Measurements from ENCODE around the gene TMEM121. TPM values are rescaled to one million over a fixed set of nuclear protein-coding genes. Genes with fewer than 3 reads are reported as not detected.
"Not testable (repeated sequence)": the region's sequence is repeated elsewhere in the genome, so short reads cannot be mapped to it uniquely, and the experiment has no call there.

The TMEM121 gene
- total RNA-seq, 1 donor: 1.8 TPM

DNA sequence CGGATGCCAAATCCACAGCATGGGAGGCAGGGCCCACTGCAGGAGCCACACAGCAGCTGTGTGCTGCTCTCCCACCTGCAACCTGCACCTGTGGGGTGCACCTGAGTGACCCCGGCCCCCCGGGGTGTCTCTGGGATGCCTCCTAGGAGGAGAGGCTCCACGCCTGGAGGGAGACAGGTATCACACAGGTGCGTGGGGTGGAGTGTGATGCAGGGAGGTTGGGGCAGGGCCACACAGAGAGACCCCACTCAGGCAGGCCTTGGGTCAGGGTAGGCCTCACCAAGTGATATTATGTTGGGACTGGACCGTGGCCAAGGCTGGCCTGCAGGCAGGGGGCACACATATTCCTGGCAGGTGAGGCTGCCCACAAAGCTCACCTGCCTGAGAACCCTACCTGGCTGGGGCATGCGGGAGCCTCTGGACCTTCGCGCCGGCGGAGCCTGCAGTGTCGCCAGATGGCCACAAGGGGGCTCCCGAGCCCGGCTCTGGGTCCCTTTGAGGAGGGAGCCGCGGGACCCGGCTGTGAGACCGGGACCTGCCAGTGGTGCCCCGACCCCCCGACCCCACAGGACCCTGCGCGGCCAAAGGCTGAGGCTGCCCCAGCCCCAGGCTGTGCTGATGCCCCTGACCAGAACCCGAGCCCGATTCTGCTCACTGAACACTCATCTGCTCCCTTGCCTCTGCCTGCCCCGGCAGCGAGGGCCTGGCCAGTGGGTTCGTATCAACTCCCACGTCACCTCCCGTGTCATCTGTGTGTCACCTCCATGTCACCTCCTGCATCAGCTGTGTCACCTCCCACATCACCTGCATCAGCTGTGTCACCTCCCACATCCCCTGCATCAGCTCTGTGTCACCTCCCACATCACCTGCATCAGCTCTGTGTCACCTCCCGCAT is 11.4 kb downstream of the TMEM121 start:
- Histone ChIP-seq H3K4me3 (ENCODE audit: insufficient read depth, low read length) (no peak overlapping the region), H4K20me1 (ENCODE audit: insufficient read depth, low read length) (no peaks in the 10 kb centered on the region), H3K9me3 (ENCODE audit: low read depth, low read length) (no peaks in the 10 kb centered on the region), H3K27ac (ENCODE audit: low read depth, low read length) (no peak overlapping the region), H3K4me2 (ENCODE audit: insufficient read depth, low read length) (no peak overlapping the region), H3K79me2 (ENCODE audit: insufficient read depth, low read length) (no peaks in the 10 kb centered on the region), H3K4me1 (ENCODE audit: insufficient read depth, low read length) (no peaks in the 10 kb centered on the region), H2AFZ (ENCODE audit: low read length) (peak overlapping the region; percentile 41), H3K27me3 (ENCODE audit: insufficient read depth, low read length) (peaks cover 13% of the 10 kb centered on the region), H3K36me3 (ENCODE audit: insufficient read depth, low read length) (no peaks in the 10 kb centered on the region)
- TF ChIP-seq, protein P1, sequence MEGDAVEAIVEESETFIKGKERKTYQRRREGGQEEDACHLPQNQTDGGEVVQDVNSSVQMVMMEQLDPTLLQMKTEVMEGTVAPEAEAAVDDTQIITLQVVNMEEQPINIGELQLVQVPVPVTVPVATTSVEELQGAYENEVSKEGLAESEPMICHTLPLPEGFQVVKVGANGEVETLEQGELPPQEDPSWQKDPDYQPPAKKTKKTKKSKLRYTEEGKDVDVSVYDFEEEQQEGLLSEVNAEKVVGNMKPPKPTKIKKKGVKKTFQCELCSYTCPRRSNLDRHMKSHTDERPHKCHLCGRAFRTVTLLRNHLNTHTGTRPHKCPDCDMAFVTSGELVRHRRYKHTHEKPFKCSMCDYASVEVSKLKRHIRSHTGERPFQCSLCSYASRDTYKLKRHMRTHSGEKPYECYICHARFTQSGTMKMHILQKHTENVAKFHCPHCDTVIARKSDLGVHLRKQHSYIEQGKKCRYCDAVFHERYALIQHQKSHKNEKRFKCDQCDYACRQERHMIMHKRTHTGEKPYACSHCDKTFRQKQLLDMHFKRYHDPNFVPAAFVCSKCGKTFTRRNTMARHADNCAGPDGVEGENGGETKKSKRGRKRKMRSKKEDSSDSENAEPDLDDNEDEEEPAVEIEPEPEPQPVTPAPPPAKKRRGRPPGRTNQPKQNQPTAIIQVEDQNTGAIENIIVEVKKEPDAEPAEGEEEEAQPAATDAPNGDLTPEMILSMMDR (IDR thresholded peaks at IDR 0.05; ENCODE audit: extremely low read depth, low read depth, low read length): peak; percentile 74
- peak; percentile 98 for DNase-seq (ENCODE audit: insufficient read length, low spot score, missing footprints)

DNA sequence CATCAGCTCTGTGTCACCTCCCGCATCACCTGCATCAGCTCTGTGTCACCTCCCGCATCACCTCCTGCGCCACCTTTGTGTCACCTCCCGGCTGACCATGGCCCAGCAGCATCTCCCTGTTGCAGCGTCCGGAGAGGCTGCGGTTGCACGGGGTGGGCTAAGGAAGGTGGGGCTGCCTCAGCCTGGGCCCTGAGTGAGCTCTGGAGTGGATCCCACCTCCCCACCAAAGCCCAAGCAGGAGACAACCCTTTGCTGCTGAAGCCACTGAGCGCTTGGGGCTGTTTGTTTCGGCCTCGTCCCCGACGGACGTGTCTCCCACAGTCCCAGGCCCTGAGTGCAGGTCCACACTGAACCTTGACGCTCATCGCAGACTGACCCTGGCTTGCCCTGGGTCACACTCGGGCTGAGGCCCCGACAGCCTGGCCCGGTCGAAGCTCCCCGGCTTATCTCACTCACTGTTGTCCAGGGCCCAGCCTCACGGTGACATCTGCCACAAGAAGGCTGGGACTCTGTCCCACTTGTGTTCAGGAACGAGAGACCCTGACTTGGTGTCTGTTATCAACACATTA is 12.2 kb downstream of the TMEM121 start:
- H2AFZ ChIP-seq (ENCODE audit: low read length): no peak overlapping the region
- no peaks in the 10 kb centered on the region for H3K4me1 ChIP-seq (ENCODE audit: insufficient read depth, low read length)
- no peak overlapping the region for H3K4me2 ChIP-seq (ENCODE audit: insufficient read depth, low read length)
- H4K20me1 ChIP-seq (ENCODE audit: insufficient read depth, low read length): no peaks in the 10 kb centered on the region
- H3K79me2 ChIP-seq (ENCODE audit: insufficient read depth, low read length): no peaks in the 10 kb centered on the region
- no peak overlapping the region for H3K27ac ChIP-seq (ENCODE audit: low read depth, low read length)
- peaks cover 13% of the 10 kb centered on the region for H3K27me3 ChIP-seq (ENCODE audit: insufficient read depth, low read length)
- H3K9me3 ChIP-seq (ENCODE audit: low read depth, low read length): peaks cover 4% of the 10 kb centered on the region
- no peak overlapping the region for H3K4me3 ChIP-seq (ENCODE audit: insufficient read depth, low read length)
- TF ChIP-seq, protein P1 (IDR thresholded peaks at IDR 0.05; ENCODE audit: extremely low read depth, low read depth, low read length): no peak
- no peaks in the 10 kb centered on the region for H3K36me3 ChIP-seq (ENCODE audit: insufficient read depth, low read length)
- peak; percentile 74 for DNase-seq (ENCODE audit: insufficient read length, low spot score, missing footprints)

DNA sequence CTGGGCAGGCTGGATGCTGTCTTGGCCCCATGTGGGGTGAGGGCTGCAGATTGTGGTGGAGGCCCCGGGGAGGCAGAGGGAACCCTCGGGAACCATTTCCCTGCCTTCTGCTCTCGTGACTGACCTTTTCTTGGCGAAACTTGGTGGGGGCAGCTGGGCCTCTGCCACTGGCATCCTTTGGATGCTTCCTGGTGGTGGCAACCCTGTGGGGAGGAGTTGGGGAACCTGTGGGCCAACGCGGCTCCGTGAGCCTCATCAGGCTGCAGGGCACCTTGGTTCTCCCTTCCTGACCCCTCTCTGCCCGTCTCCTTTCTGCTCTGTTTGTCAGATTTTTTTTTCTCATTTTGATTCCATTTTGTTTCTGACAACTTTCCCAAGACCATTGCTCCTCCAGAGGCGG is 14.4 kb downstream of the TMEM121 start:
- H3K4me3 ChIP-seq (ENCODE audit: insufficient read depth, low read length): no peak overlapping the region
- no peak overlapping the region for H3K27ac ChIP-seq (ENCODE audit: low read depth, low read length)
- H3K4me2 ChIP-seq (ENCODE audit: insufficient read depth, low read length): no peak overlapping the region
- peaks cover 13% of the 10 kb centered on the region for H3K27me3 ChIP-seq (ENCODE audit: insufficient read depth, low read length)
- peaks cover 4% of the 10 kb centered on the region for H3K9me3 ChIP-seq (ENCODE audit: low read depth, low read length)
- DNase-seq (ENCODE audit: insufficient read length, low spot score, missing footprints): no peak
- TF ChIP-seq, protein P1 (IDR thresholded peaks at IDR 0.05; ENCODE audit: extremely low read depth, low read depth, low read length): no peak
- H2AFZ ChIP-seq (ENCODE audit: low read length): no peak overlapping the region
- H4K20me1 ChIP-seq (ENCODE audit: insufficient read depth, low read length): no peaks in the 10 kb centered on the region
- no peaks in the 10 kb centered on the region for H3K79me2 ChIP-seq (ENCODE audit: insufficient read depth, low read length)
- H3K36me3 ChIP-seq (ENCODE audit: insufficient read depth, low read length): no peaks in the 10 kb centered on the region
- H3K4me1 ChIP-seq (ENCODE audit: insufficient read depth, low read length): no peaks in the 10 kb centered on the region

DNA sequence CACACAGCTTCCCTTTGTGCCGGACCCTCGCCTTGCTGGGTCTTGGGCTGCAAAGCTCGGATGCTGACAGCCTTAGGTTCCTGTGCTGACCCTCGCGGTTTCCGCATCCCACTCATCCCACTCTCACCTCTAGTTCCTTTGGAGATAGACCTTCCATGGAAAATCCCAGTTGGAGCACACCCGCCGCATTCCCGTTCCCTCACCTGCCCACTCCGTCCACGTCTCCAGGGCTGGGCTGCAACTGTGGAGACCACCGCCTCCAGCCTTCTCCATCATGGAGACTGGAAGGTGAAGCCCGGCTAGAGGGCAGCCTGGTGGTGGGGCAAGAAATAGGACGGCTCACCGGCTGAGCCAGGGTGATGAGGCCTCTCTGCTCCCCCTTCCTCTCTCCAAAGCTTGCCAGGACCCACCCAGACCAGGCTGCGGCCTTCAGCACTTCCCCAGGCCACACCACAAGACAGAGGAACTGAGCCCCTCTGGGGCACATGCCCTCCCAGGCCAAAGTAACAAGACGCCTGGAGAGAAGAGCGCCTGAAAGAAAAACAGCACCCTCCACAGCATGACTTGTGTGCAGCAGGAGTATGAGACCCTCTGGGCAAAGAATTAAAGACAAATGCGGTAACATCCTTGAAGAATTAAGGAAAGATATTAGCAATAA is 15.0 kb downstream of the TMEM121 start:
- no peak overlapping the region for H3K27ac ChIP-seq (ENCODE audit: low read depth, low read length)
- TF ChIP-seq, protein P1 (IDR thresholded peaks at IDR 0.05; ENCODE audit: extremely low read depth, low read depth, low read length): no peak
- no peak overlapping the region for H2AFZ ChIP-seq (ENCODE audit: low read length)
- no peaks in the 10 kb centered on the region for H4K20me1 ChIP-seq (ENCODE audit: insufficient read depth, low read length)
- no peaks in the 10 kb centered on the region for H3K4me1 ChIP-seq (ENCODE audit: insufficient read depth, low read length)
- H3K9me3 ChIP-seq (ENCODE audit: low read depth, low read length): peaks cover 4% of the 10 kb centered on the region
- DNase-seq (ENCODE audit: insufficient read length, low spot score, missing footprints): no peak
- H3K79me2 ChIP-seq (ENCODE audit: insufficient read depth, low read length): no peaks in the 10 kb centered on the region
- no peak overlapping the region for H3K4me3 ChIP-seq (ENCODE audit: insufficient read depth, low read length)
- H3K27me3 ChIP-seq (ENCODE audit: insufficient read depth, low read length): peaks cover 12% of the 10 kb centered on the region
- no peak overlapping the region for H3K4me2 ChIP-seq (ENCODE audit: insufficient read depth, low read length)
- H3K36me3 ChIP-seq (ENCODE audit: insufficient read depth, low read length): no peaks in the 10 kb centered on the region

DNA sequence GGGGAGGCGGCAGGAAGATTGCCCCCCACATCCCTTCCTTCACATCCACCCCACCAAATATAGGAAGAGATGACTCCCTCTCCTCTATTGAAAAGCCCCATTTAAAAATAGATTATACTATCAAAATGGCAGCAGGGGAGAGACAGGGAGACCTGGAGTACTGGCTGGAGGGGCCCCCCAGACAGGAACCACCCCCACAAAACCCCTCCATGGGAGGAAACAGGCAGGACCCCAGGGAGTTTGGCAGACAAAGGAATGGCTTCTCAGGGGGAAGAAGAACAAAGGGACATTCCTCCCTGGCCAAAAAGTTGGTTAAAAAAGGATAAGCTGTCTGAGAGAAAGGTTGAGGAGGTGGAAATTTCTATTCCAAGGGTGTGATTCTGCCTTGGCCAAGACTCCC is 19.3 kb downstream of the TMEM121 start:
- not testable (repeated sequence) for H3K9me3 ChIP-seq (ENCODE audit: low read depth, low read length); H4K20me1 ChIP-seq (ENCODE audit: insufficient read depth, low read length); H3K27ac ChIP-seq (ENCODE audit: low read depth, low read length); H3K4me2 ChIP-seq (ENCODE audit: insufficient read depth, low read length); H3K79me2 ChIP-seq (ENCODE audit: insufficient read depth, low read length); DNase-seq (ENCODE audit: insufficient read length, low spot score, missing footprints); H3K36me3 ChIP-seq (ENCODE audit: insufficient read depth, low read length); H3K4me1 ChIP-seq (ENCODE audit: insufficient read depth, low read length); H3K4me3 ChIP-seq (ENCODE audit: insufficient read depth, low read length); H2AFZ ChIP-seq (ENCODE audit: low read length); H3K27me3 ChIP-seq (ENCODE audit: insufficient read depth, low read length)
